Cardiac muscle cell (in vitro differentiated cells and primary cell): ENCODE measurements around the gene HDGFL1. TPM values are rescaled to one million over a fixed set of nuclear protein-coding genes. Genes with fewer than 3 reads are reported as not detected.

Experiments used
- DNase-seq, 2 donors: peaks; one replicate each; pipeline versions ENCODE4 v3.0.0 to v3.0.0-alpha.2; 2010 to 2017; ENCODE audit warnings: low read depth in 1 of 2, low spot score in 1 of 2
- H3K27ac ChIP-seq: fragments of 200-600 bp; sonication (generic); 2 replicates; pipeline ENCODE4 v1.5.1; 2016
- H3K27me3 ChIP-seq: fragments of 200-600 bp; sonication (generic); 2 replicates; pipeline ENCODE4 v1.6.0; 2016; ENCODE audit warnings: control low read depth
- H3K36me3 ChIP-seq: fragments of 200-600 bp; sonication (generic); 2 replicates; pipeline ENCODE4 v1.5.1; 2016; ENCODE audit warnings: control low read depth
- H3K4me1 ChIP-seq: fragments of 200-600 bp; sonication (generic); 2 replicates; pipeline ENCODE4 v1.8.1; 2017; ENCODE audit warnings: low read depth, mild to moderate bottlenecking, mixed run types
- H3K4me3 ChIP-seq: fragments of 200-600 bp; sonication (generic); 2 replicates; pipeline ENCODE4 v1.5.1; 2016; ENCODE audit warnings: mild to moderate bottlenecking
- H3K9me3 ChIP-seq: fragments of 200-600 bp; sonication (generic); 2 replicates; pipeline ENCODE4 v1.5.1; 2017; ENCODE audit warnings: low read depth, mild to moderate bottlenecking, control low read depth
- polyA plus RNA-seq: library from polyadenylated mRNA; unstranded; fragments of >200 nt; fragmentation: Nextera tagmentation; extraction: Ambion mirVana; gene quantifications from 2 replicates; pipeline ENCODE4 v1.2.1, GENCODE V29; 2016
- total RNA-seq: library from RNA; depleted of rRNA; stranded (reverse); fragments of >200 nt; gene quantifications from 2 replicates; pipeline ENCODE4 v1.2.3, GENCODE V29; 2016
- TF ChIP-seq, protein P1 (sequence below): IDR thresholded peaks from 2 replicates; pipeline ENCODE4 v1.5.1; 2012; ENCODE audit warnings: low read depth, mild to moderate bottlenecking, low read length

The HDGFL1 gene
- total and polyA plus RNA-seq, 2 experiments from 2014 or later, result not detected

DNA sequence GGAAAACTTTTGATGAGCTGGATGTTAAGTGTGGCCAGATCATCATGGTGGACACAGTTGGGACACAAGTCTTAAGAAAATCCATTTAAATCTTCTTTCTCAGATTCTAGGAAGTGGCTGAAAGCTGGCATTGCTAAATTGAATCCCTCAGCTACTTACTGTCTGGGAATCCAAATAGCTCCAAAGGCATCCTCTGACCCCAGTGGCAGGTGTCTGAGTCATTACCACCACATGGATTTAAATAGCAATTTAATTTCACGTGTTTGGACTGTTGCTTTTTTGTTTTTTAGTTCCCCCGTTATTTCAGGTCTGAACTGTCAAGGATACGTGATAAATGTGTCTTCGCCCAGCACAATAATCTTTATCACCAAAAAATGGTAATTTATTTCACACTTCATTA lies 33.2 kb upstream of the HDGFL1 start:
- no peaks in the 10 kb centered on the region for H3K36me3 ChIP-seq
- no peak overlapping the region for H3K27ac ChIP-seq
- TF ChIP-seq, protein P1, sequence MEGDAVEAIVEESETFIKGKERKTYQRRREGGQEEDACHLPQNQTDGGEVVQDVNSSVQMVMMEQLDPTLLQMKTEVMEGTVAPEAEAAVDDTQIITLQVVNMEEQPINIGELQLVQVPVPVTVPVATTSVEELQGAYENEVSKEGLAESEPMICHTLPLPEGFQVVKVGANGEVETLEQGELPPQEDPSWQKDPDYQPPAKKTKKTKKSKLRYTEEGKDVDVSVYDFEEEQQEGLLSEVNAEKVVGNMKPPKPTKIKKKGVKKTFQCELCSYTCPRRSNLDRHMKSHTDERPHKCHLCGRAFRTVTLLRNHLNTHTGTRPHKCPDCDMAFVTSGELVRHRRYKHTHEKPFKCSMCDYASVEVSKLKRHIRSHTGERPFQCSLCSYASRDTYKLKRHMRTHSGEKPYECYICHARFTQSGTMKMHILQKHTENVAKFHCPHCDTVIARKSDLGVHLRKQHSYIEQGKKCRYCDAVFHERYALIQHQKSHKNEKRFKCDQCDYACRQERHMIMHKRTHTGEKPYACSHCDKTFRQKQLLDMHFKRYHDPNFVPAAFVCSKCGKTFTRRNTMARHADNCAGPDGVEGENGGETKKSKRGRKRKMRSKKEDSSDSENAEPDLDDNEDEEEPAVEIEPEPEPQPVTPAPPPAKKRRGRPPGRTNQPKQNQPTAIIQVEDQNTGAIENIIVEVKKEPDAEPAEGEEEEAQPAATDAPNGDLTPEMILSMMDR, result no peak
- H3K4me1 ChIP-seq, result no peaks in the 10 kb centered on the region
- no peak overlapping the region for H3K4me3 ChIP-seq
- no peaks in the 10 kb centered on the region for H3K9me3 ChIP-seq
- DNase-seq, result no peak
- H3K27me3 ChIP-seq, result no peaks in the 10 kb centered on the region

DNA sequence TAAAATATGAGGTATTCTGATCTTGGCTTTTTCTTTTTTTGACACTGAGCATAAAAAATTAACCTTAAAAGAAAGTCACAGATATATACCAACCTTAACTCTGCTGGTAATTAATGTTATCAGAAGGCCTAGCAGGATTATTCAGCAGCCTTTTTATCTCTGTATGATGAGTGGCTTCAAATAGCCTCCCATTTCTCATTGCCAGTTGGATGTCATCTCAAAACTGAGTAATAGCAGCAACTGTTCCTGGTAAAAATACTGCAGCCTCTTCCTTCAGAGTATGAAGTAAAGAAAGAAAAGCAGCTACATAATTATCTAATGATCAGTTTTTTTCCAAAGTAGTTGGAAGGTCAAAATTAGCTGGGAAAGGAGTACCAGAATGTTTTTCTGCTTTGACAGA lies 24.9 kb upstream of the HDGFL1 start:
- Histone ChIP-seq H3K9me3 (no peaks in the 10 kb centered on the region), H3K4me1 (peaks cover 7% of the 10 kb centered on the region), H3K36me3 (no peaks in the 10 kb centered on the region), H3K4me3 (no peak overlapping the region), H3K27ac (no peak overlapping the region), H3K27me3 (no peaks in the 10 kb centered on the region)
- TF ChIP-seq, protein P1, result no peak
- DNase-seq, result peak; percentile 5 to 6

DNA sequence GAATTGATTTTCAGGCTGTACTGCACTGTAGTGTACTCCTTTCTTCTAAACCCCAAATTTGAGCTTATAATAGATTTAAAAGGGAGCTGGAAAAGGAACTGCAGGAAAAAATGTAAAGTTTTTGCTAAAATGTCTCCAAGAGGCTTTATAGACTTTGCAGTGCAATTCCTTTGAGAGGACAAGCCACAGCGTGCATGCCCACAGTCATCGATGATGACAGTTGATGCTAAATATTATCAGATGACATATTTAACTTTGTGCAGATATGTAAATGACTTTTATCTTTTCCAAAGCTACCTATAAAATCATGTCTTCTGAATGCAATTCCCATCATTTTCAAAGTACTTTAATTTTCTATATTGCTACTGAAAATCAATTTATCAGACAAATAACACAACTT lies 24.3 kb upstream of the HDGFL1 start:
- no peak overlapping the region for H3K27ac ChIP-seq
- TF ChIP-seq, protein P1, result no peak

DNA sequence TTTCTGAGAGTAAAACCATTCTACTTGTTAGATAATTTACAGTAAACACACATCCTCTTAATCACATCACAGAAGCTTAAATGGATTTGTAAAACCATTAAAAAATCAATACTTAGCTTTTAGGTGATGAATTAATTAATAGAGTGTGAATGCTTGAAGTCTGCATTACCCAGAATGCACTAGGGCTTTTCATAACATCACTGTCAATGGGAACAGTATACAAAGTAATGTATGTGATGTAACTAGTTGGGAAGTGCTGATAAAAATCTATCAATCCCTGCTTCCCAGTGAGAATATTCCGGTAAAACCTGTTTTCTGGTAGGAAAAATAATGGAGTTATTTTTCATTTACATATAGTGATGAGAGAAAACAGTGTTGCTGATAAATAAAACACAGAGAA lies 23.1 kb upstream of the HDGFL1 start:
- Histone ChIP-seq H3K4me1 (peaks cover 7% of the 10 kb centered on the region), H3K36me3 (no peaks in the 10 kb centered on the region), H3K27ac (no peak overlapping the region), H3K9me3 (no peaks in the 10 kb centered on the region), H3K27me3 (no peaks in the 10 kb centered on the region), H3K4me3 (no peak overlapping the region)
- DNase-seq, result no peak
- TF ChIP-seq, protein P1, result no peak

More for the DNA sequence above, 24.3 kb upstream of the HDGFL1 start:
- H3K9me3 ChIP-seq, result no peaks in the 10 kb centered on the region
- DNase-seq, result no peak
- no peaks in the 10 kb centered on the region for H3K36me3 ChIP-seq
- peaks cover 7% of the 10 kb centered on the region for H3K4me1 ChIP-seq
- no peaks in the 10 kb centered on the region for H3K27me3 ChIP-seq
- no peak overlapping the region for H3K4me3 ChIP-seq

DNA sequence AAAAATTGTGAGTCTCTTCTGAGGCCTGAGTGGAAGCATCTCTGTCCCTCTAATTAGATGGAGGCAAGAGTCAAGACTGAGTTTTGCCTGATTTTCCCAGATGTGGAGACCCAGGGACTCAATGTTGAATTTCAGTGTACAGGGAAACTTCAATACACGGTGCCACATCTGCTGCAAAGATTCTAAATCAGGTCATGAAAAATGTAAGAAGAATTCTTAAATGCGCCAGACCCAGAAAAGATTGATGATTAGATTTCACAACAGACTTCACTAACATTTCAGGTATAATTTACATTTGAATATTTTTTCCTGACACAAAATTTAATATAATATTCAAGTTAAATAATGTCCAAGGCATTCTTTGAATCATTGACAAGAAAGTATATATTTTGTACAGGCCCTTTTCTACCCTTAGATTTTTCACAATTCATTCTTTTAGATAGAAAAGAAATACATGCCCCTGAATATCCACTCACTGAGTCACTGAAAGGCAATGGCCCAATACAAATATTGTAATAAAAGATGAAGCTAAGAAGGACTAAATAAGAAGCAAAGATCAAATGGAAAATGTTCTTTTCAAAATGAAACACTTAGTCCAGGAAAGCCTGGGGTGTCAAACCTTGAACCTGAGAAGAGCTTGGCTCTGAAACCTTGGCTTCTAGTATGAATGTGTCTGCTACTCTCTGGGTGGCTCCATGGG lies 18.2 kb upstream of the HDGFL1 start:
- Histone ChIP-seq H3K4me1 (no peaks in the 10 kb centered on the region), H3K27me3 (no peaks in the 10 kb centered on the region), H3K36me3 (no peaks in the 10 kb centered on the region), H3K27ac (no peak overlapping the region), H3K4me3 (no peak overlapping the region), H3K9me3 (no peaks in the 10 kb centered on the region)
- TF ChIP-seq, protein P1, result no peak
- no peak for DNase-seq
